ENCODE results near the gene FAM81A.

- TF ChIP-seq CTCF (optimal IDR thresholded peaks at IDR 0.05 in 1 of 3, IDR thresholded peaks at IDR 0.05 in 1 of 3, conservative IDR thresholded peaks at IDR 0.05 in 1 of 3; ENCODE audit: extremely low read depth in 1 of 3, insufficient read depth in 2 of 3, low read length in 3 of 3) (no peak), EZH2 (IDR thresholded peaks at IDR 0.05; ENCODE audit: low read length) (no peak)
Measured at GRCh38 chr15:59565299-59565698, 127.3 kb downstream of the FAM81A start.
